Measurements from ENCODE around the gene ADCY9.

Gene ADCY9

DNA sequence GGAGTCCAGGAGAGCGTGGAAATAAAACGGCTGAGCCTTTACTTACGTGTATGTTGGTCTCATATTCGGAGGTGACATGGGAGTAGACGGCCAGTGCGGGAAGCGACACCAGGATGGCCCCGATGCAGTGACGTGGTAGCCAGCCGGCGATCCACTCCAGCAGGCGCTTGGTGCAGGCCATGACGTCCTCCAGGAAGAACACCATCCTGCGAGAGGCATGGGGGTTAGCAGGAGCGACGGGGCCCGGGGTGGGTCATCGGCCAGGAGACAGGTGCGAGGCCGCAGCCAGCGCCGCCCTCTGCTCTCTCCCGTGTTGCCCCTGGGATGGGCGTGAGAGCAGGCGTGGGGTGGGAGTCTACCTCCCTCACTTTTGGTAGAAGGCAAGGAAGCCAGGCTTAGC is 137.2 kb downstream of the ADCY9 start:
- TF ChIP-seq MYC (IDR thresholded peaks at IDR 0.05; ENCODE audit: low read depth, low read length) (no peak), POLR2A (IDR thresholded peaks at IDR 0.05; ENCODE audit: extremely low read depth, insufficient read length) (no peak), CTCF (IDR thresholded peaks at IDR 0.05; ENCODE audit: low read depth, low read length) (no peak)
- TF ChIP-seq, protein P1, sequence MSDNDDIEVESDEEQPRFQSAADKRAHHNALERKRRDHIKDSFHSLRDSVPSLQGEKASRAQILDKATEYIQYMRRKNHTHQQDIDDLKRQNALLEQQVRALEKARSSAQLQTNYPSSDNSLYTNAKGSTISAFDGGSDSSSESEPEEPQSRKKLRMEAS (IDR thresholded peaks at IDR 0.05; ENCODE audit: low read depth, low read length) = no peak
- no peak for DNase-seq (ENCODE audit: low read depth)
- H3K4me3 ChIP-seq (ENCODE audit: low read depth, low read length) = no peak overlapping the region

DNA sequence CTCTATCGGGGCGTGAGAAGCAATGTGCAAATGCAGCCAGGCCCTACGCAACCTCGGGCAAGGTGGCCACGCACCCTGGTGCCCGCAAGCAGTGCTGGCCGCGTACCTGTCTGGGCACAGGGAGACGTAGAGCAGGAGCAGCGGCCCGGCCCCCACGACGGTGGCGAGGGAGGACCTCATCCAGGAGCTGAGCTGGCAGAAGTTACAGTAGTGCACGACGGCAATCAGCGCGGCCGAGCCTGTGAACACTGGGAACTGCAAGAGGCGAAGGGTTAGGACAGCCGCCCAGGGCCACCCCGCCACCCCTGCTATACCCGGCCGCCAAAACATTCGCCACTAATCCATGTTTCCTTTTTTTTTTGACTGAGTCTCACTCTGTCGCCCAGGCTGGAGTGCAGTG is 138.9 kb downstream of the ADCY9 start:
- no peak for DNase-seq (ENCODE audit: low read depth)
- H3K4me3 ChIP-seq (ENCODE audit: low read depth, low read length) = no peak overlapping the region
- TF ChIP-seq CTCF (IDR thresholded peaks at IDR 0.05; ENCODE audit: low read depth, low read length) = no peak

DNA sequence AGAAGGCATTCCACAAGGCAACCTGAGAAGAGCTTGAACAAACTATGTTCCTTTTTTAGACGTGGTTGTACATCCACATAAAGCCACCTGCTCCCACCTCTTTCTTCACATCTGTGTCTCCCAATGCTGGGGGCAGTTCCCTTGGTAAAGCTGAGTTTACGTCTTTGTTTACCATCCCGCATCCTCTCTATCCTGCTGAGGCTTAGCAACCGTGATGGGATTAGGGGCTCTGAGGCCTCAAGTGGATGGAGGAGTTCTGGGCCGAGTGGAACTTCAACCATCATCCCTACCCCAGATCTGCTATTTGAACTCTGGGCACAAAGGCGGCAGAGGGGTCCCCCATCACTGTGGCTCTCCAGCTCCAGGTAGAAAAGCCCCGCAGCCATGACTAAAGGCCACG is 141.5 kb downstream of the ADCY9 start:
- H3K4me3 ChIP-seq (ENCODE audit: low read depth, low read length) = no peak overlapping the region
- DNase-seq (ENCODE audit: low read depth) = no peak
- TF ChIP-seq, protein P1 (IDR thresholded peaks at IDR 0.05; ENCODE audit: low read depth, low read length) = no peak
- TF ChIP-seq POLR2A (IDR thresholded peaks at IDR 0.05; ENCODE audit: extremely low read depth, insufficient read length) (no peak), CTCF (IDR thresholded peaks at IDR 0.05; ENCODE audit: low read depth, low read length) (no peak), MYC (IDR thresholded peaks at IDR 0.05; ENCODE audit: low read depth, low read length) (no peak)

DNA sequence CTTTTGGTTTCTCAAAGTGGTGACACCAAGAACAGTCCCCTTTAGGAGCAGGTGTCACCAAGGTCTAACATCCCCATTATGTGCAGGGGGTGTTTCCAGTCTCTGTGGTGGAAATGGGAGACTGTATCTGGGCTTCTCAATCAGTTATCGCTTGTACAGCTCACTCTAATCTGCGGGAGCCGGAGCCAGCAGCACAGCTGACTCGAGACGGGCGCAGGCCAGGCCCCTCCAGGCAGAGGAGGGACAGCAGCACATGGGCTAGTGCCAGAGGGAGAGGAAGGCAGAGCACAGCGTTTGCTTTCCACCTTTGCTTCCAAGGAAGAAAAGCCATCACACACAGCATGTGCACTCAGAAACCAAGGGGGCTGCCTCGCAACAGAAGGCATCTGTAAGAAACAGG is 144.5 kb downstream of the ADCY9 start:
- TF ChIP-seq, protein P1 (IDR thresholded peaks at IDR 0.05; ENCODE audit: low read depth, low read length) = no peak
- TF ChIP-seq CTCF (IDR thresholded peaks at IDR 0.05; ENCODE audit: low read depth, low read length) (no peak), MYC (IDR thresholded peaks at IDR 0.05; ENCODE audit: low read depth, low read length) (no peak), POLR2A (IDR thresholded peaks at IDR 0.05; ENCODE audit: extremely low read depth, insufficient read length) (no peak)
- no peak for DNase-seq (ENCODE audit: low read depth)
- no peak overlapping the region for H3K4me3 ChIP-seq (ENCODE audit: low read depth, low read length)

- no peak overlapping the region for H3K4me3 ChIP-seq (ENCODE audit: low read depth, low read length)
- DNase-seq (ENCODE audit: low read depth) = no peak
- no peak for TF ChIP-seq CTCF (IDR thresholded peaks at IDR 0.05; ENCODE audit: low read depth, low read length)
- TF ChIP-seq, protein P1 (IDR thresholded peaks at IDR 0.05; ENCODE audit: low read depth, low read length) = no peak
- TF ChIP-seq POLR2A (IDR thresholded peaks at IDR 0.05; ENCODE audit: extremely low read depth, insufficient read length) = no peak
- no peak for TF ChIP-seq MYC (IDR thresholded peaks at IDR 0.05; ENCODE audit: low read depth, low read length)
Observed at GRCh38 chr16:3971261-3971660, 145.0 kb downstream of the ADCY9 start.

DNA sequence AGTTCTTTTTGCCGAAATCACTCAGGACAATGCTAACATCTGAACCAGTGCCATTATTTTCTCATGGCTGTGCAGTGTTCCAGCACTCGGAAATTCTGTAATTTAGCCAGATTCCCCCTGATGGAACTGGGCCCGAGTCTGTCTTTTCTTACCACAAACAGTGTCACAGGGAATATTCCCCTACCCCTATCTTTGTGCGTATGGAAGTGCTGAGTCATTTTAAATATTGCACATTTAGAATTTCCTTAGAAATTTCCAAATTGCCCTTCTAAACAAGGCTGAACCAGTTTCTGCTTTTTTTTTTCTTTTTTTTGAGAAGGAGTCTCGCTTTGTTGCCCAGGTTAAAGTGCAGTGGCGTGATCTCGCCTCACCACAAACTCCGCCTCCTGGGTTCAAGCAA is 147.7 kb downstream of the ADCY9 start:
- no peak overlapping the region for H3K4me3 ChIP-seq (ENCODE audit: low read depth, low read length)

More for the DNA sequence above, 147.7 kb downstream of the ADCY9 start:
- TF ChIP-seq POLR2A (IDR thresholded peaks at IDR 0.05; ENCODE audit: extremely low read depth, insufficient read length) = no peak
- TF ChIP-seq, protein P1 (IDR thresholded peaks at IDR 0.05; ENCODE audit: low read depth, low read length) = no peak
- TF ChIP-seq MYC (IDR thresholded peaks at IDR 0.05; ENCODE audit: low read depth, low read length) = no peak
- no peak for TF ChIP-seq CTCF (IDR thresholded peaks at IDR 0.05; ENCODE audit: low read depth, low read length)
- no peak for DNase-seq (ENCODE audit: low read depth)
